Neuronal stem cell (in vitro differentiated cells): ENCODE data around the gene SRSF4. TPM values are rescaled to one million over a fixed set of nuclear protein-coding genes. Genes with fewer than 3 reads are reported as not detected.

Experiments
- small RNA-seq: library from polyadenylated mRNA; stranded (forward); fragments of <200 nt; extraction: miRNeasy Mini kit (QIAGEN cat#:217004); gene quantifications from one replicate; pipeline ENCODE3, GENCODE V24; 2013; ENCODE audit not compliant: insufficient read depth

Gene SRSF4

Small RNA genes within 50 kb of the gene (small RNA-seq; reads per million reads assigned to genes)
- not detected for gene RF02271
